AG09319 (cell line): ENCODE measurements around the gene LRRC45.

ENCODE experiments used
- DNase-seq: peaks from one replicate; pipeline ENCODE4 v3.0.0-alpha.2; 2010; ENCODE audit warnings: low read depth; ENCODE audit errors: extremely low read depth
- TF ChIP-seq, protein P1 (sequence below): IDR thresholded peaks from 2 replicates; pipeline ENCODE4 v1.5.1; 2011; ENCODE audit warnings: low read depth, mild to moderate bottlenecking, inconsistent platforms, low read length, moderate library complexity

Gene LRRC45

DNA sequence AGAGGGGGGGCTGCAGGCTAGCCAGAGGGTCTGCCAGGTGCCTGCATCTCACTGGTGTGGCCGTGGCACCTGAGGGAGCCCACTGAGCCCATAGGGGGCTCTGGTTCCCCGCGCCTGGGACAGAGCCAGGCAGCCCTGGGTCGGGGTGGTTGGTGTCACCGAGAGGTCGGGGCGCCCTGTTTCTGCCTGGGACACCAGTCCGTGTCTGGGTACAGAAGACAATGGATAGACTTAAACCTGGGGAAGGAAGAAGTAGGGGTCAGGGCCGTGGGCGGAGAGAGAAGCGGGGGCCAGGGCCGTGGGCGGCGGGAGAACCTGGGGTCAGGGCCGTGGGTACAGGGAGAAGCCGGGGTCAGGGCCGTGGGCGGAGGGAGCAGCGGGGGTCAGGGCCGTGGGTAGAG is 25.5 kb downstream of the LRRC45 start:
- no peak for DNase-seq
- TF ChIP-seq, protein P1, sequence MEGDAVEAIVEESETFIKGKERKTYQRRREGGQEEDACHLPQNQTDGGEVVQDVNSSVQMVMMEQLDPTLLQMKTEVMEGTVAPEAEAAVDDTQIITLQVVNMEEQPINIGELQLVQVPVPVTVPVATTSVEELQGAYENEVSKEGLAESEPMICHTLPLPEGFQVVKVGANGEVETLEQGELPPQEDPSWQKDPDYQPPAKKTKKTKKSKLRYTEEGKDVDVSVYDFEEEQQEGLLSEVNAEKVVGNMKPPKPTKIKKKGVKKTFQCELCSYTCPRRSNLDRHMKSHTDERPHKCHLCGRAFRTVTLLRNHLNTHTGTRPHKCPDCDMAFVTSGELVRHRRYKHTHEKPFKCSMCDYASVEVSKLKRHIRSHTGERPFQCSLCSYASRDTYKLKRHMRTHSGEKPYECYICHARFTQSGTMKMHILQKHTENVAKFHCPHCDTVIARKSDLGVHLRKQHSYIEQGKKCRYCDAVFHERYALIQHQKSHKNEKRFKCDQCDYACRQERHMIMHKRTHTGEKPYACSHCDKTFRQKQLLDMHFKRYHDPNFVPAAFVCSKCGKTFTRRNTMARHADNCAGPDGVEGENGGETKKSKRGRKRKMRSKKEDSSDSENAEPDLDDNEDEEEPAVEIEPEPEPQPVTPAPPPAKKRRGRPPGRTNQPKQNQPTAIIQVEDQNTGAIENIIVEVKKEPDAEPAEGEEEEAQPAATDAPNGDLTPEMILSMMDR: no peak

DNA sequence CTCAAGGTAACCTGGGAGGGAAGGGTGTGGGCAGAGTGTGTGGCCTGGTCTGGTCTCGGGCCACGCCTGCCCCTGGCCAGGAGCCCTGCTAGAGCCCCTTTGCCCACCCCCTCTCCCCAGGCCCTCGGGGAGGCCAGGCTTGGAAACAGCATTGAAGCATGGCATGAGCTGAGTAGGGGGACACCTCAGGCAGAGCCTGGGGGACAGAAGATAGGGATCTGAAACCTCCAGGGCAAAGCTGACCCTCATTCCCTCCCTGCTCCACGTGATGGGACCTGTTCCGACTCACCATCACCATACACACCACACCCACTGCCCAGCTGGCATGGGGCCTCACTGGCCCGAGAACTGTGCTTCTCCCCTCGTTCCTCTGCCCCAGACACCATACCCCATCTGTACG is 26.0 kb downstream of the LRRC45 start:
- TF ChIP-seq, protein P1: no peak
- DNase-seq: no peak

DNA sequence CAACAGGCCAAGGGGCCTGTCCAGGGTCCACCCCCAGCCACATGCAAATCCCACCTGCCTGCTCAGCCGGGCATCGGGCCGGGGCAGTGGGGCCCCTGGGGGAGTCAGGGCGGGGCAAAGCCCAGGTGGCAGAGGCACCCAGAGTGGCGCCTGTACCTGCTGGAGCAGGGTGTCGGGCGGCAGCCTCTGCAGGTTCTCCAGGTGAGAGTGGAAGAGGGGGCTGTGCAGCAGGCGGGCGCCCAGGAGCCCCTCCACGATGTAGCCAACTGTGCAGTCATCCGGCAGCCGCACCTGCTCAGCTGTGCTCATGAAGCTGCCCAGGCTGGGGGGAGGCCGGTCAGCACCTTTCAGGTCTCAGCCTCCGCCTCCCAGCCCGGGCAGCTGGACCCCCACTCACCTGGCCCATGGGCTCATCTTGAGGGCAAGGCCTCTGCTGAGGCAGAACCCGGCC is 26.4 kb downstream of the LRRC45 start:
- TF ChIP-seq, protein P1: no peak
- no peak for DNase-seq

DNA sequence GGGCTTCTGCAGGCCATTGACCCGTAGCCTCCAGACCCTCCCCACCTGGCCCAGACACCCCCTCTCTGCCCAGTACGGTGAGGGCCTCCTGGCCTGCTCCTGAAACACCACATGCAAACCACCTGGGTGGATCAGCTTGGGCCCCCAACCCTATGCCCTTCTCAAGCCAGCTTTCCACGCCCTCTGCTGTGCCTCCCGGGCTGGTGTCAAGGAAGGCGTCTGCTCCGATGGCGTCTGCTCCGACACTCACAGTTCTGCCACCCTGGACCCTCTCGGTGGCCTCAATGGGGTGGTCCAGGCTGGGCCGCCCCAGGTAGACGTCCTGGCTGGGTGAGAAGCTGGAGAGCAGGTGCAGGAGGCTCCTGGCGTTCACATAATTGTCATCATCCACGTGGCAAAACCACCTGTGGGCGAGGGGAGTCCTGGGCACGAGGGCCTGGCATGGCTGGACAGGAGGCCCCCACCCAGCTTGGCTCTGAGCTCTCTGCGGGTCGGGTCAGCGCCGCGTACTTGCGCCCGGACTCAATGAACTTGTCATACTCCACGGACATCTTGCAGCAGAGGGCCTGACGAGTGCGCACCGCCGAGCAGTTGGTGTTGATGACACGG is 27.2 kb downstream of the LRRC45 start:
- TF ChIP-seq, protein P1: no peak

DNA sequence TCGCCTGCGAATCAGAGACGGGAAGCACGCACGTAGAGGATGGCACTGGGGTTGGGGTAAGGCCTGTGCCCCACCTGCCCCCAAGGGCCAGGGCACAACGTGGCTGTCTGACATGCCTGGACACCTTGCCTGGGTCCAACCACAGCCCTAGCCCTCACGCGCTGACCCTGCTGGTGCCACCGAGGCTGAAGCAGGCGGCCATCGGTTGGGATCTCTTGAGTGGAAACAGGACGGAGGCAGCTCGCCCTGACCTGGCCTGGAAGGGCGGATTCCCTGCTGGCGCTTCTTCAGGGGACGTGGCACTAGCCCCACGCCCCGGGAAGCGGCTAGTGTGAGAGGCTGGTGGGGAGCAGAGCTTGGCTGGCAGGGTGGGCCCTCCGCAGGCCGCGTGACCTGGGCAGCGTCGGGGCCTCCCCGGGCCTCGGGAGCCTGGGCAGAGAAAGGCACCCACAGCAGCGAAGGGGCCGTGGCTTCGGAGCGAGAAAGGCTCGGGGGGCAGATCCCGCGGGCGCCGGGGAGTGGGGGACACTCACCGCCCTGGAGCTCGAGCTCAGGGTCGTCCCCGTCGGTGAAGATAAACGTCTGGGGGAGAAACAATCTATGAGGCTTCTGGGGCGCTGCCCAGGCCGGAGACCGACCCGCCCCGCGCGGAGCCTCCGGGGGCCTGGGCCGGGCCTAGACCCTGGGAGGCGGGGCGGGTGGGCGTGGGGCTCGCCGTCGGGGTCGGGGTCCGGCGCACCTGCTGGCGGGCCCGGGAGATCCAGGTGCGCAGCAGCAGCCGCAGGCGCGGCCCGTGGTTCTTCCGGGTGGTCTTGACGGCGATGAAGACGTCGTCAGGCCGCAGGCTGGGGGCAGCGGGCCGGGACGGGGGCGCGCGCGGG is 27.9 kb downstream of the LRRC45 start:
- DNase-seq: no peak
- TF ChIP-seq, protein P1: no peak

More for the DNA sequence above, 27.2 kb downstream of the LRRC45 start:
- DNase-seq: no peak

DNA sequence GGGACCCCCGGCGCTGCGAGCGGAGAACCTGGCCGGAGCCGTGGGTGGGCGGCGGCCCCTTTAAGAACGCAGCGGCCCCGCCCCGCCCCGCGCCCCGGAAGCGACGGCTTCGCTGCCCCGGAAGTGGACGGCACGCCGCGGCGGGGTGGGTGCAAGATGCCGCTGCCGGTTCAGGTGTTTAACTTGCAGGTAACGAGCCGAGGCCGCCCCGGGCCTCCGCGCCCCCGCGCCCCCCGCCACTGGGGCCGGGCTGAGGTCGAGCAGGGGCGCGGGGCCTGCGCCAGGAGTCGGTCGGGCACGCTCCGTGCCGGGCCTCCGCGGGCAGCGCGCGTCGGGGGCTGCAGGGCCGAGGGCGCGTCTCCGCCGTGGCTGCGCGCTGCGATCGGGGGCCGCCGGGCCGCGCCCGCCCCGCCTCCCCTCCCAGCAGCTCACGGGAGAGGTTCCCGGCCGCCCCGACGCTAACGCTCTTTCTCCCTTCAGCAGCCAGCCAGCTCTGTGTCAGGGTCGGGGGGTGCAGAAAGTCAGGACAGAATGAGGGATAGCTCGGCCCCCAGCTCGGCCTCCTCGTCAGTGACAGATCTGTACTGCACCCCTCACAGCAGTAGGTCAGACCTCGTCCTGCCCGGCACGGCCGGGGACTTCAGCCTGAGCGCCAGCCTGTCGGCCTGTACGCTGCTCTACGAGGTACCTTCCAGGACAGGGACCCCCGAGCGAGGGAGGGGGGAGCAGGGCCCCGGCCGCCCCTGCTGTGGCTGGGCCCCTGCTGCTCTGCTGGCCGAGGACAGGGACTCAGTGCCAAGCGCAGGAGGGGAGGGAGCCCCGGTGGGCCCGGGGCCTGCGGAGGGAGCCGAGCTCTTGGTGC is 28.9 kb downstream of the LRRC45 start, which contains the start of the genes GPS1 and RFNG:
GPS1 (plus strand) TSS at position 123 of the 862 bp plus-strand sequence; CDS start at position 157, 34 bp downstream.
RFNG (minus strand) TSS at position 36 of the 862 bp plus-strand sequence. CDS start 45 bp downstream, outside the sequence.
- no peak for DNase-seq
- TF ChIP-seq, protein P1: no peak
